KMS-11 (cell line): ENCODE data around the gene MOCS1.

Experiments
- H2AFZ ChIP-seq: fragments of 200-600 bp; sonication (generic); 2 replicates; pipeline ENCODE4 v1.6.1; 2016; ENCODE audit warnings: antibody characterized with exemption, mixed run types, low read depth
- H3K27ac ChIP-seq: fragments of 200-600 bp; sonication (generic); 2 replicates; pipeline ENCODE4 v1.6.1; 2016; ENCODE audit warnings: mild to moderate bottlenecking, mixed run types
- H3K27me3 ChIP-seq: fragments of 200-600 bp; sonication (generic); 2 replicates; pipeline ENCODE4 v1.6.1; 2017; ENCODE audit warnings: mild to moderate bottlenecking, low read depth, mixed run types, moderate library complexity; ENCODE audit not compliant: insufficient read depth
- H3K36me3 ChIP-seq: fragments of 200-600 bp; sonication (generic); 2 replicates; pipeline ENCODE4 v1.6.1; 2017; ENCODE audit warnings: mild to moderate bottlenecking, mixed run types; ENCODE audit not compliant: insufficient read depth
- H3K4me1 ChIP-seq: fragments of 200-600 bp; sonication (generic); 2 replicates; pipeline ENCODE4 v1.6.1; 2016; ENCODE audit warnings: mild to moderate bottlenecking, low read depth, mixed run types; ENCODE audit not compliant: poor library complexity, severe bottlenecking
- H3K4me2 ChIP-seq: fragments of 200-600 bp; sonication (generic); 2 replicates; pipeline ENCODE4 v1.7.0; 2016; ENCODE audit warnings: mild to moderate bottlenecking, mixed run types
- H3K4me3 ChIP-seq: fragments of 200-600 bp; sonication (generic); IDR thresholded peaks from 2 replicates; pipeline ENCODE4 v1.6.1; 2017; ENCODE audit warnings: low read depth, low read length, mixed read lengths; ENCODE audit not compliant: insufficient read depth
- H3K79me2 ChIP-seq: fragments of 200-600 bp; sonication (generic); 2 replicates; pipeline ENCODE4 v1.6.1; 2016; ENCODE audit warnings: low read depth, mixed run types; ENCODE audit not compliant: insufficient read depth
- H3K9ac ChIP-seq: fragments of 200-600 bp; sonication (generic); 2 replicates; pipeline ENCODE4 v1.6.1; 2016; ENCODE audit warnings: mild to moderate bottlenecking, mixed run types
- H4K20me1 ChIP-seq: fragments of 200-600 bp; sonication (generic); 2 replicates; pipeline ENCODE4 v1.6.1; 2016; ENCODE audit warnings: mild to moderate bottlenecking, mixed run types; ENCODE audit not compliant: insufficient read depth
- CTCF ChIP-seq: fragments of 200-600 bp; sonication (generic); conservative IDR thresholded peaks from 2 replicates; pipeline ENCODE4 v1.6.1; 2017; ENCODE audit warnings: low read depth, mild to moderate bottlenecking, antibody characterized with exemption, low read length, moderate library complexity, mixed read lengths

The MOCS1 gene

DNA sequence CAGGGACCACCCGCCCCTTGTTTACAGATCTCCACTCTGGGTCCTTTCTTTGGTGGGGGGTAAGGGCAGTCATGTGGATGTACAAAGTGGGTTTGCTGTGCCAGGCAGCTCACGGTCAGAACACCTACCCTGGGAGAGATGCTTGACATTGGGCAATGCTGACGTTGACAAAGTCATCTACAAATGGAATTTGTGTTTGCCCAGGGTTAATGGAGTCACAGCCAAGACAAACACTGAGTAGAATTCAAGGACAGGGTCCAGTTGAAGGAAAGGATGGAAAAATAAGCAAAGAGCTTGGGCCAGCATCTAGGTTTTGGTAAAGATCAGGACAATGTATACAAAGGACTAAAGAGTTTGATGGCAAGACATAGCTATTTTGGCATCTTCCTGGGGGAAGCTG lies 54.7 kb downstream of the MOCS1 start:
- Histone ChIP-seq H4K20me1 (no peaks in the 10 kb centered on the region), H3K36me3 (no peaks in the 10 kb centered on the region), H3K27ac (no peak overlapping the region), H3K4me2 (no peak overlapping the region), H3K79me2 (no peaks in the 10 kb centered on the region), H3K27me3 (no peaks in the 10 kb centered on the region), H2AFZ (no peak overlapping the region), H3K4me3 (no peak overlapping the region), H3K4me1 (no peaks in the 10 kb centered on the region), H3K9ac (no peak overlapping the region)
- TF ChIP-seq CTCF: no peak

DNA sequence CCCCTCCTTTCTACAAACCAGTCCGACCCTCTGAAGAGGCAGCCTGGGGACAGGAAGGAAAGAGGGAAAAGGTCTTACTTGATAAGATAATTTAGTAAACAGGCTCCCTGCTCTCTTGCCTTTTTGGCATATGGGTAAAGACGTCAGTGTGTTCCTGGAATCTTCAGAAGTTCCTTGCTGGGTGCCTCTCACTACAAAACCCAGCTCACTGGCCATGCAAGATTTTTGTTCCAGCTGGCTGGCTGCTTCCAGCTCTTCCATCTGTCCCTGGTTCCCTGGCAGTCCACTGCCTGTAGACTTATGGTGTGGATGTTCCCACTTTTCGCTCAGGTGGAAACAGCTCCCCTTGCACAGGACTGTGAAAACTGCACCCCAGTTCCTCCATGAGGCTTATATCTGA lies 57.4 kb downstream of the MOCS1 start:
- Histone ChIP-seq H3K36me3 (no peaks in the 10 kb centered on the region), H3K4me2 (no peak overlapping the region), H3K27ac (no peak overlapping the region), H4K20me1 (no peaks in the 10 kb centered on the region), H3K4me3 (no peak overlapping the region), H3K79me2 (no peaks in the 10 kb centered on the region), H3K27me3 (no peaks in the 10 kb centered on the region), H3K4me1 (no peaks in the 10 kb centered on the region), H3K9ac (no peak overlapping the region), H2AFZ (no peak overlapping the region)
- no peak for TF ChIP-seq CTCF

DNA sequence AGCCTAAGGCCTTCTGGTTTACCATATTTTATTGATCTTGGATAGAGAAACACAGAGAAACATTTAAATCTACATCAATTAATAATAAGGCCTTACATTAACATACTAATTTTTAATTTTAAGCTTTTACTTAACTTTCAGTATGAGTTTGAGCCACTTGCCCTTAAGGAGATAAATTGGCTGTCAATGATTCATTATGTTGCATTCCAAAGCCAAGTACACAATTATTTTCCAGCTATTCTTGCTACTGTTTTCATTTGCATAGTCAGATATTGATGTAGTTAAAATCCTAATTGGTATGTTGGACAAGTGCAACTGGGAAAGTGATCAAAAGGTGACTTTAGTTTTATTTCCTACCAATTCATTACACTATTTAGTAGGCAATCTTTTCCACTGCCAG lies 58.2 kb downstream of the MOCS1 start:
- H3K4me1 ChIP-seq: no peaks in the 10 kb centered on the region
- H3K4me2 ChIP-seq: no peak overlapping the region
- no peaks in the 10 kb centered on the region for H4K20me1 ChIP-seq
- no peak for TF ChIP-seq CTCF
- no peak overlapping the region for H3K27ac ChIP-seq
- H3K27me3 ChIP-seq: no peaks in the 10 kb centered on the region
- no peaks in the 10 kb centered on the region for H3K79me2 ChIP-seq
- no peaks in the 10 kb centered on the region for H3K36me3 ChIP-seq
- no peak overlapping the region for H2AFZ ChIP-seq
- H3K4me3 ChIP-seq: no peak overlapping the region
- no peak overlapping the region for H3K9ac ChIP-seq

- Histone ChIP-seq H4K20me1 (no peaks in the 10 kb centered on the region), H3K27me3 (no peaks in the 10 kb centered on the region), H3K9ac (no peak overlapping the region), H3K4me1 (no peaks in the 10 kb centered on the region), H2AFZ (no peak overlapping the region), H3K79me2 (no peaks in the 10 kb centered on the region), H3K36me3 (no peaks in the 10 kb centered on the region), H3K4me3 (no peak overlapping the region), H3K4me2 (no peak overlapping the region), H3K27ac (no peak overlapping the region)
- no peak for TF ChIP-seq CTCF
Measured at GRCh38 chr6:39873439-39873838, 60.8 kb downstream of the MOCS1 start.

DNA sequence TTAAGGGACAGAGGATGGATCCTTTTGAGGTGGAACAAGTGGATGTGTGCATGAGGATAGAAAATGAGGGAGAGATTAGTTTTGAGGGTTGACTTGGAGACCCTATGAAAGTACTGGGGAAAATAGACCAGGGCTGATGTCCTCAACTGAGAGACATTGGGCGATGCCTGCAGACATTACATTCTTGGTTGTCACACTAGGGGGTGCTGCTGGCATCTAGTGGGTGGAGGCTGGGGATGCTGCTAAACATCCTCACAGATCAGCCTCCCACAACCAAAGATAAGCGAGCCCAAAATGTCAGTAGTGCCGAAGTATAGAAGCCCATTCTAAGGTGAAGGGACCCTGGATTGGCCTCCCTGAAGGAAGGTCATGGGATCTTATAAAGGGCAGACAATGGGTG lies 63.3 kb downstream of the MOCS1 start:
- Histone ChIP-seq H4K20me1 (no peaks in the 10 kb centered on the region), H3K27me3 (no peaks in the 10 kb centered on the region), H3K4me3 (no peak overlapping the region), H3K4me2 (no peak overlapping the region), H3K27ac (no peak overlapping the region), H3K4me1 (no peaks in the 10 kb centered on the region), H2AFZ (no peak overlapping the region), H3K9ac (no peak overlapping the region), H3K36me3 (no peaks in the 10 kb centered on the region), H3K79me2 (no peaks in the 10 kb centered on the region)
- no peak for TF ChIP-seq CTCF
